ENCODE data around the gene UNC13D.
"Not testable (repeated sequence)": the region's sequence is repeated elsewhere in the genome, so short reads cannot be mapped to it uniquely, and the experiment has no call there.

Gene UNC13D

GRCh38 chr17:75822119-75822799 lies 21.9 kb downstream of the UNC13D start:
- DNase-seq (ENCODE audit: extremely low read depth in 1 of 2, low read depth in 1 of 2) = no peak

GRCh38 chr17:75821552-75821951 lies 22.7 kb downstream of the UNC13D start:
- DNase-seq (ENCODE audit: extremely low read depth in 1 of 2, low read depth in 1 of 2) = no peak

- no peak for DNase-seq (ENCODE audit: extremely low read depth in 1 of 2, low read depth in 1 of 2)
Measured at GRCh38 chr17:75820094-75821080, 23.8 kb downstream of the UNC13D start.

GRCh38 chr17:75819678-75820077 lies 24.5 kb downstream of the UNC13D start:
- DNase-seq (ENCODE audit: extremely low read depth in 1 of 2, low read depth in 1 of 2) = no peak

- no peak for DNase-seq (ENCODE audit: extremely low read depth in 1 of 2, low read depth in 1 of 2)
Measured at GRCh38 chr17:75819116-75819515, 25.1 kb downstream of the UNC13D start.

- DNase-seq (ENCODE audit: extremely low read depth in 1 of 2, low read depth in 1 of 2) = no peak
Measured at GRCh38 chr17:75818326-75818885, 25.8 kb downstream of the UNC13D start.

- no peak for DNase-seq (ENCODE audit: extremely low read depth in 1 of 2, low read depth in 1 of 2)
Measured at GRCh38 chr17:75817571-75817970, 26.6 kb downstream of the UNC13D start.

- DNase-seq (ENCODE audit: extremely low read depth in 1 of 2, low read depth in 1 of 2) = no peak
Measured at GRCh38 chr17:75816693-75817092, 27.5 kb downstream of the UNC13D start.

GRCh38 chr17:75815399-75815798 lies 28.8 kb downstream of the UNC13D start:
- no peak for DNase-seq (ENCODE audit: extremely low read depth in 1 of 2, low read depth in 1 of 2)

- DNase-seq (ENCODE audit: extremely low read depth in 1 of 2, low read depth in 1 of 2) = no peak
Measured at GRCh38 chr17:75814900-75815373, 29.3 kb downstream of the UNC13D start.

- no peak for DNase-seq (ENCODE audit: extremely low read depth in 1 of 2, low read depth in 1 of 2)
Measured at GRCh38 chr17:75814021-75814395, 30.2 kb downstream of the UNC13D start.

GRCh38 chr17:75813081-75814020 lies 30.9 kb downstream of the UNC13D start:
- no peak for DNase-seq (ENCODE audit: extremely low read depth in 1 of 2, low read depth in 1 of 2)

GRCh38 chr17:75812096-75813013 lies 31.8 kb downstream of the UNC13D start:
- DNase-seq (ENCODE audit: extremely low read depth in 1 of 2, low read depth in 1 of 2) = no peak

- no peak for DNase-seq (ENCODE audit: extremely low read depth in 1 of 2, low read depth in 1 of 2)
Measured at GRCh38 chr17:75811174-75811573, 33.0 kb downstream of the UNC13D start.

GRCh38 chr17:75810756-75811155 lies 33.4 kb downstream of the UNC13D start:
- not testable (repeated sequence) for DNase-seq (ENCODE audit: extremely low read depth in 1 of 2, low read depth in 1 of 2)

GRCh38 chr17:75810216-75810615 lies 34.0 kb downstream of the UNC13D start:
- DNase-seq (ENCODE audit: extremely low read depth in 1 of 2, low read depth in 1 of 2) = no peak

- DNase-seq (ENCODE audit: extremely low read depth in 1 of 2, low read depth in 1 of 2) = no peak
Measured at GRCh38 chr17:75809631-75810111, 34.5 kb downstream of the UNC13D start.

- no peak for DNase-seq (ENCODE audit: extremely low read depth in 1 of 2, low read depth in 1 of 2)
Measured at GRCh38 chr17:75808905-75809621, 35.1 kb downstream of the UNC13D start.

GRCh38 chr17:75808549-75808904 lies 35.7 kb downstream of the UNC13D start:
- DNase-seq (ENCODE audit: extremely low read depth in 1 of 2, low read depth in 1 of 2) = no peak
